ENCODE results near the gene CWC15. TPM values are rescaled to one million over a fixed set of nuclear protein-coding genes. Genes with fewer than 3 reads are reported as not detected.
A peak's percentile ranks its signal among the peaks of the same experiment; 100 is the strongest.

Gene CWC15
- total RNA-seq, 1 donor from 2014 or later: 48.5 TPM

- TF ChIP-seq CTCF (conservative IDR thresholded peaks at IDR 0.05; ENCODE audit: low read depth, low read length): no peak
- H3K4me3 ChIP-seq (ENCODE audit: low read depth, low read length): no peak overlapping the region
- no peak for DNase-seq (ENCODE audit: low read depth)
Observed at GRCh38 chr11:94928117-94928990, 45.0 kb downstream of the CWC15 start.

DNA sequence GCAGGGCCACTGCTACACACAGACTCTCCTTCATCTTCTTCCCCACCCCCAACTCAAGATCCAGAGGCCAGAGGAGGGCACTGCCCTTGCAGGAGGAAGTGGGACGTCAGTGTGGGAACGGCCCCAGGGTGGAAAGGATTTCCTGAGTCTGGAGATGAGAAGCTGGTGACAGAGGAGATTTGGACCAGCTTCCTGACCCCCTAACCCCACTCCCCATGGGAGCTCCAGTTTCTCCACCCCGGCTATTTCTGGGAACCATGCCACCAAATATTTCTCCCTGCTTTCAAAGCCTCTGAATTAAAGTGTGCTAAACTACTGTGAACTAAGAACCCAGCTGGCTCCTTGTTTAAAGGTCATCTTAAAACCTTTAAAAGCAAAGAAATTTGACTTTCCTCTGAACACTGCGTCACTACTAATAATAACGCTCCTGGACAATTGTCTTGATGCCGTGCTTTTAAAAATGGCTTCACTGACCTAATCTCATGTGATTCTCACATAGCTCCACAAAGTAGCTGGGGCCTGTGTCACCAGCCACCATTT, 46.6 kb downstream of the CWC15 start:
- DNase-seq (ENCODE audit: low read depth): peak; percentile 41

GRCh38 chr11:94926271-94926625, 47.1 kb downstream of the CWC15 start:
- no peak for TF ChIP-seq CTCF (conservative IDR thresholded peaks at IDR 0.05; ENCODE audit: low read depth, low read length)
- DNase-seq (ENCODE audit: low read depth): no peak
- no peak overlapping the region for H3K4me3 ChIP-seq (ENCODE audit: low read depth, low read length)

More for the DNA sequence above, 46.6 kb downstream of the CWC15 start:
- H3K4me3 ChIP-seq (ENCODE audit: low read depth, low read length): no peak overlapping the region
- no peak for TF ChIP-seq CTCF (conservative IDR thresholded peaks at IDR 0.05; ENCODE audit: low read depth, low read length)

GRCh38 chr11:94925422-94926270, 47.7 kb downstream of the CWC15 start:
- DNase-seq (ENCODE audit: low read depth): peak; percentile 35
- TF ChIP-seq CTCF (conservative IDR thresholded peaks at IDR 0.05; ENCODE audit: low read depth, low read length): no peak
- no peak overlapping the region for H3K4me3 ChIP-seq (ENCODE audit: low read depth, low read length)

- TF ChIP-seq CTCF (conservative IDR thresholded peaks at IDR 0.05; ENCODE audit: low read depth, low read length): no peak
- DNase-seq (ENCODE audit: low read depth): no peak
- H3K4me3 ChIP-seq (ENCODE audit: low read depth, low read length): no peak overlapping the region
Observed at GRCh38 chr11:94924612-94925011, 48.7 kb downstream of the CWC15 start.

- H3K4me3 ChIP-seq (ENCODE audit: low read depth, low read length): no peak overlapping the region
- no peak for DNase-seq (ENCODE audit: low read depth)
- TF ChIP-seq CTCF (conservative IDR thresholded peaks at IDR 0.05; ENCODE audit: low read depth, low read length): no peak
Observed at GRCh38 chr11:94924171-94924572, 49.2 kb downstream of the CWC15 start.

Data from epithelial cell of proximal tubule (primary cell).